Bone marrow (tissue), 2 donors: ENCODE measurements around the gene TAF4.
"Not testable (repeated sequence)": the region's sequence is repeated elsewhere in the genome, so short reads cannot be mapped to it uniquely, and the experiment has no call there.

Experiments used
- DNase-seq, 2 donors: peaks; one replicate each; lab custom pipeline; 2025; lab: John Stamatoyannopoulos, UW

TAF4 gene

DNA sequence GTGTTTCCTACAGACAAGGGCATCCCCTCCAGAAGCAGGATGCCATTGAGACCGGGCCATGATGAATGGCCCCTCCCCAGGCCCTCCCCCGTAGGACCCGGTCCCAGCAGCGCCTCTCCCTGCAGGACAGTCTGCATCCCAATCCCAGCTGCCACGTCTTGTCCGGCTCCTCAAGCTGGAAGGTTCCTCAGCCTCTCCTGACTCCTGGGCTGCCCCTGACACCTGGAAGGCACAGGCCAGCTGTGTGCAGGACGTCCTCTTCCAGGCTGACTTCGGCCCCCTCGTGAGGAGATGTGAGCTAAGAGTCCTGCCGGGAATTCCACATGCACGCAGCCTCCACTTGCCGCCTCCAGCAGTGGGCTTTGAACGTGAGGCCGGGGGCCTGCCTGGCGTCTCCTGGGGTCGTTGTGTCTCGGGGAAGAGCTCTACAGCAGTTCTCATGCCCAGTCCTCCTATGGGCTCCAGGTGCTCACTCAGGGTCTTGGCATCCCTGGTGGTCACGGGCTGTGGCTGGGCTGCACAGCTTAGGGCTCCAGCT lies 64.4 kb downstream of the TAF4 start:
- DNase-seq: no peak

- no peak for DNase-seq
Observed at GRCh38 chr20:61998343-61999121, 67.1 kb downstream of the TAF4 start.

DNA sequence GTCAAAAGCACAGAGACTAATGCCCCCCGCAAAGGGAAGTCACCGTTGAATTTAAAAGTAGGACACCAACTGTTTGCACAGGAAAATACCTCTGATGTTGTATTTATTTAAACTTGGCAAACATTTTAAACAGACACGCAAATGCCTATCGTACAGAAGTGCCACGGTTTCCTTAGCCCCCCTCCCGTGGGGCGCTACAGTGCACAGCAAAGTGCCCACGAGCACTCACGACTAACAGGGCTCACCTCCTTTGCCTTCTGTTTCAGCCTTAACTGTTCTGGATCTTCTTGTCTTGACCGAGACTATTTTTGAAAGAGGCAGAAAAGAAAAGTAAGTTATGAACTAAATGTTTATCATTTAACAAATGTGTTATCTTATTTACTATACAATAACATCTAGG lies 67.8 kb downstream of the TAF4 start:
- no peak for DNase-seq

DNA sequence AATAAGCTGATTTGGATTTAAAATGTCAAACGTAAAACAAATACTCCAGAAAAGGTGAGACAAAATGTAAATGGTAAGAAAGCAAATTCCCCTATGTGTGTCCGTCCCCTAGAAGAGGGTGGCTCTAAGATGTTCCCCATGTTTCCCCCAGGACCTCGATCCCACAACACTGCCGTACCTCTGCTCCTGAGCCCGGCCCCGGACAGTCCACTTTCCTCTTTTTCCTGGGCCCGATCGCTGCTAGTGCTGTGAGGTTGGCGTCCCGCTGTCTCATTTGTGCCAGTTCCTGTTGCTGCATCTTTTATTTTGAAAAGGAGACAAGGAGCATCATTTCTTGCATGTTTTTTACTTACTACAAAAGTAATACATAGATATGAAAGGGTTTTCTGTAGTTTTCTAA lies 68.3 kb downstream of the TAF4 start:
- no peak for DNase-seq

DNA sequence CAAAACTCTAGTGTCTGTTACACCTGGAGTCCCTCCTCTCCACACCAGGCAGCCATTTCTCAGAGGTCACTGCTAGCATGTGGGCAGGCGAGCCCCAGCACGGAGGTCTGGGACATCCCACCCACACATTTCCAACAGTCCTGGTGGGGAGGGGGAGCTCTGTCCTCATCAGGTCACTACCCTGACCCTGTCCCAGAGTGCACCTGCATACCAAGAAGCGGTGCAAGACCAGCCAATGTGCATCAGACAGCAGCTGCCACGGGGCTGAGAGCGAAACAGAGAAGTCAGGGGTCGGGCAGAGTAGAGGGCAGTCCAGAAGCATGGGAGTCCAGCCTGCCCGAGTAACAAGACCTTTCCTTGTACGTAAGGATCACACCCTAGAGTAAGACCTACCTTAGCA lies 71.1 kb downstream of the TAF4 start:
- DNase-seq: no peak

GRCh38 chr20:61993058-61993457 lies 72.6 kb downstream of the TAF4 start:
- DNase-seq: no peak

DNA sequence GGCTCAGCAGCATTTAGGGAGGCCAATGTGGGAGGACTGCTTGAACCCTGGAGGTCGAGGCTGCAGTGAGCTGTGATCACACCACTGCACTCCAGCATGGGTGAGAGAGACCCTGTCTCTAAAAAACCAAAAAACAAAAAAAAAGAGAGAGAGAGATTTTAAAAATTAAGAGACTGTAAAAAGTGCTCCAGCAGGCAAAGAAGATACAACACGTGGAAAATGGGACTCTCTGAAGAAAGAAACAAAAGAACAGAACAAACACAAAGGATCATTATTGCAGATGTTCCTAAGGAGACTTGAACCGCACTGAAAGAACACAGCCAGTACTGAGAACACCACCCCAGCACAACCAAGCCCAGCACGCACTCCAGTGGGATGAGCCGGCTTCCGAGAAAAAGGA lies 74.2 kb downstream of the TAF4 start:
- DNase-seq: no peak

DNA sequence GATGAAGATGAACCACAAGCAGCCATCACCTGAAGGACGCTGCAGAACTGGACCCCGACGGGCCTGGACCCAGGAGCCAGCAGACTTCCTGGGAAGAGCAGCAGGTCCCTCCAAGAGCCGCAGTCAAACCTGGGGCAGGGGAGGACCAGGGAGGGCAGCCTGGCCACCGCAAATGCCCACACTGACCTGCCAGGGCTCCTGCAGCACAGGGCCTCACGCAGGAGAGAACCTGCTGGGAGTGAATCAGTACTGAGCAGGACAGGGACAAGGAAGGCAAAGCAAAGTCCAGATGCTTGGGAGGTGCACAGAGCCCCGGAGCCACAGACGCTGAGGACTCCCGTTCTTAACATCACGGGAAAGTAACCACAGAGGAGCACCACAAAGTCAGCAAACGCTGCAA lies 75.2 kb downstream of the TAF4 start:
- no peak for DNase-seq

DNA sequence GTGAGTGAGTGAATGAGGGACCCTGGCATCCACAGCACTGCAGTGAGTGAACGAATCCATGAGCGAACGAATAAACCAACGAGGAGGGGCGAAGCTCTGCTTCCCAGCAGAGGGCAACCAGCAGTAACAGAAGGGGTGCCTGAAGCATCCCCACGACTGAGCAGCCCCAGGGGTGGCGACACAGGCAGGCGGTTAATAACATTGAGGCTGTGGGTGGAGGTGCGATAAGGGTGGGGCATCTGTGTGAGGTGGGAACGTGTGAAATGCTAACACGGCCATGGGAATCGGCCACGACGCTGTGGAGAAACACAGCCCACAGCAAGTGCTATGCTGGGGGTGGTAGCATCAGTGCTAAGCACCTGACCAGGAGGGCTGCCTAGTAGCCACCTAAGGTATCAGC lies 75.9 kb downstream of the TAF4 start:
- no peak for DNase-seq

- no peak for DNase-seq
Observed at GRCh38 chr20:61988665-61989064, 77.0 kb downstream of the TAF4 start.

DNA sequence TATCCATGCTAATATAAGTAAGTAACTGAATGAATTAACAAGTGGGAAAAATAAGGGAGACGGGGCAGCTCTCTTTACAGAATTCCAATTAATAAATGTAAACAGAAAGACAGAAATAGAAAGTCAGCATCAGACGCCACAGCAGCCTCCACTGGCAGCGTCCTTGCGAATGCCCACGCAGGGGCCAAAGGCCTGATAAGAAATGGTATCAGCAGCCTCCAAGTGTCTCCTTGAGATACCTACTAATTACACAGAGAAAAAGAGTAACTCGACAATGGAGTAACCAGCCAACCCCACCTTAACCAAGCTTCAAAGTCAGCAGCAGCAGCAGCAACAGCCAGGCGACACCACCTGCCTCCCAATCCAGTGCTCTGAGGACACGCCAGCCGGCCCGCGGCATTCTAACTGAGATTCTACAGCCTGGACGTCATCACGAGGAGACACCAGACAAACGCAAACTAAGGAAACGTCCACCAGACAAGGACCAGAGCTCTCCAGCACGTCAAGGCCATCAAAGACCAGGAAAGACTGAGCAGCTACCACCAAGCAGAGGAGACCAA lies 78.8 kb downstream of the TAF4 start:
- no peak for DNase-seq

GRCh38 chr20:61985096-61985495 lies 80.6 kb downstream of the TAF4 start:
- DNase-seq: no peak

DNA sequence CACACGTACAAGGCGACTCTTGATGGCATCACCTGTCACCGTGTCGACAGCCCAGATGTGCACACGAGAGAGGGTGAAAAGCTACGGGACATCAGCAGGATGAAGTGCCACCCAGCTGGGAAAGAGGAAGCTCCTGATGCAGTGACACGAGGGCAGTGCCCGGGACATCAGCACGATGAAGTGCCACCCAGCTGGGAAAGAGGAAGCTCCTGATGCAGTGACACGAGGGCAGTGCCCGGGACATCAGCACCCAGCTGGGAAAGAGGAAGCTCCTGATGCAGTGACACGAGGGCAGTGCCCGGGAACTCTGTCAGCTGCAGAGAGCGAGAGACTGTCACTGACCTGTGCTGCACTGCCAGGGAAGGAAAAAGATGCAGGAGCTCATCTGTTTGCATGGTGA lies 81.2 kb downstream of the TAF4 start:
- DNase-seq: not testable (repeated sequence)

DNA sequence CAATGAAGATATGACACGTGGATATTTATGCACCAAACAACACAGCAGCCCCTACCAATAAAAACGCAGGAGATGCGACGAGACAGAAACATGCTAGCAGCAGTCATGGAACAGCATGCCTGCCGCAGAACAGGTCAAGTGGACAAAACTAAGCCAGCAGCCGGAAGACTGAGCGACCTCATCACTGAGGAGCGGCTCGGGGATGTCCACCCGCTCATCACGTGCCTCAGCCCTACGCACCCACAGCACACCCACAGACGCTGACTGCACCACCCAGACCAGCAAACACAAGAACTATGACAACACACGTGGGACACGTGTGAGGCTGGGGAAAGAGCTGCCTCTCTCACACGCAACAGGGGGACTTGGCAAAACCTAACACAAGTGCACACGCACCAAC lies 81.7 kb downstream of the TAF4 start:
- no peak for DNase-seq

DNA sequence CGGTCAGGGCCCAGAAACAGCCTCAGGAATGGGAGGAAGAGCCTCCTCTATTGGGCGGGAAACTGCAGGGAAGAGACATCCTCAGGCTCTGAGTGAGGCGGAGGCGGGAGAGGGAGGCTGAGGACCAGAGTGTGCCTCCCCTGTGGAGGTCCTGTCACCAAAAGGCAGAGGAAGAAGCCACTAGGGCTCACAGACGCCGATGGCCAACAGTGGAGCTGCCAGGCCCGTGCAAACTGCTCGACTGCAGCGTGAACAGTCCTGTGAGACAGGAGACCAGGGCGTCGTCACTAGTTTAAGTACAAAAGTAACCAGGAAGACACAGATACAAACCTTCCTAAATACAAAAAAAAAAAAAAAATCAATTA lies 82.7 kb downstream of the TAF4 start:
- DNase-seq: no peak

DNA sequence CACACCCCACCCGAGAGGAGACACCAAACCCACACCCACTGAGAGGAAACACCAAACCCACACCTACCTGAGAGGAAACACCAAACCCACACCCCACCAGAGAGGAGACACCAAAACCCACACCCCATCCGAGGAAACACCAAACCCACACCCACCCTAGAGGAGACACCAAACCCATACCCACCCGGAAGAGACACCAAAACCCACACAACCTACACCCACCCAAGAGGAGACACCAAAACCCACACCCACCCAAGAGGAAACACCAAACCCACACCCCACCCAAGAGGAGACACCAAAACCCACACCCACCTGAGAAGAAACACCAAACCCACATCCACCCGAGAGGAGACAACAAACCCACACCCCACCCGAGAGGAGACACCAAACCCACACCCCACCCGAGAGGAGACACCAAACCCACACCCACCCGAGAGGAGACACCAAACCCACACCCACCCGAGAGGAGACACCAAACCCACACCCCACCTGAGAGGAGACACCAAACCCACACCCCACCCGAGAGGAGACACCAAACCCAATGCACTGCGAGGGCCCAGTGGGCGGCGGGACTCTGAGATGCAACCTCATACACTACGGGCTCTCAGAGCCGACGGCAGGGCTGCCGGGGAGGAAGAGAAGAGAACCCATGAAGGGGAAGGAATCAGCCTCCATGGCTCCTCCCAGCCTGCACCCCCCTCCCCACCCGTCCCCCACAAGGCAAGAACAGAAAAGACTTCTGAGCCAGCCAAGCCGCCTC lies 83.3 kb downstream of the TAF4 start:
- DNase-seq: no peak

DNA sequence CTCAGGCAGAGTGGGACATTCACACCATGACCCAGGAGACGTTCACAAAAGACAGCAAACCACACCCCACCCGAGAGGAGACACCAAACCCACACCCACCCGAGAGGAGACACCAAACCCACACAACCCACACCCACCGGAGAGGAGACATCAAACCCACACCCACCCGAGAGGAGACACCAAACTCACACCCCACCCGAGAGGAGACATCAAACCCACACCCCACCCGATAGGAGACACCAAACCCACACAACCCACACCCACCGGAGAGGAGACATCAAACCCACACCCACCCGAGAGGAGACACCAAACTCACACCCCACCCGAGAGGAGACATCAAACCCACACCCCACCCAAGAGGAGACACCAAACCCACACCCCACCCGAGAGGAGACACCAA lies 84.0 kb downstream of the TAF4 start:
- not testable (repeated sequence) for DNase-seq

DNA sequence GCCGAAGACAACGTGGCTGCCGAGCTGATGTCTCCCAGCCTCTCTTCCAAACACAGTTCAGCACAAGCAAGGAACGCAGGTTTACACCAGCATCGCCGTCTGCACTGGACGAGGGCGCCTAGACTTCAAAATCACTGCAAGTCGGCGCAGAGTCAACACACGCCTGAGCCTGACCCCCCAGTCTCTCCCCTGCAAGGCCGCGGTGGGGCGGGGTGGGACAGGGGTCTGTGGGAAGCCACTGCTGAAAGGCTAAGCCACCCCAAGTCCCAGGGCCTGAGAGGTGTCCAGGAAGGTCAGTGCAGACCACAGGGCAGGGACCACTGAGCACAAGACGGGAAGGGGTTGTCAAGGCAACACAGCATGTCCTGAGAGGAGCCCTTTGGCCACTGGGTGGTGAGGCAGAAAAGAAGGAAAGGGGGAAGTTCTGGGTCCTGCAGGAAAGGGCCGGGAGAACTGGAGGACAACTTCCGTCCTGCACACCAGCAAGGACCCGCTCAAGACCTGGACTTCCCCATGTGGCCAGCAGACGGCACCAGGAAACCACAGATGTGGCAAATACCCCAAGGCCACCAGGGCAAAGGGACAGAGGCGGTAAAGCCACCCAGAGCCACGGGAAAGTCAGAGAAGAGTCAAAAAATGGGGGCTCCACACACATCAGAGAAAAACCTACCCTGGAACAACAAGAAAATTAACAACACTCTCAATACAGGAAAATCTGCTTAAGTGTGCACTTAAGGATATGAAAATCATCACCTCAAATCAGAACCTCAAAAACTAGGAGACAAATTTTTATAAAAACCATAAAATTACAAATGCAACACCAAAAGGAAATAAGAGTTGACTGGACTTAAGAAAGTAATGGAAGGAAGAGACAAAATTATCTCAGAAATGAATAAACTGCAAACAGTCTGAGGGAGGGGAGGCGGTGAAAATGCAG lies 84.8 kb downstream of the TAF4 start:
- no peak for DNase-seq

- no peak for DNase-seq
Observed at GRCh38 chr20:61979701-61980635, 85.7 kb downstream of the TAF4 start.

- DNase-seq: no peak
Observed at GRCh38 chr20:61979090-61979489, 86.6 kb downstream of the TAF4 start.

GRCh38 chr20:61978491-61978890 lies 87.2 kb downstream of the TAF4 start:
- no peak for DNase-seq
